ENCODE results near the gene RAD18. TPM values are rescaled to one million over a fixed set of nuclear protein-coding genes. Genes with fewer than 3 reads are reported as not detected.

Gene RAD18
- total RNA-seq, 5 donors from 2014 or later (not counting 1 experiment from before 2014, with no cell fraction given): 13.7 to 18.5 (median 16.5) TPM

DNA sequence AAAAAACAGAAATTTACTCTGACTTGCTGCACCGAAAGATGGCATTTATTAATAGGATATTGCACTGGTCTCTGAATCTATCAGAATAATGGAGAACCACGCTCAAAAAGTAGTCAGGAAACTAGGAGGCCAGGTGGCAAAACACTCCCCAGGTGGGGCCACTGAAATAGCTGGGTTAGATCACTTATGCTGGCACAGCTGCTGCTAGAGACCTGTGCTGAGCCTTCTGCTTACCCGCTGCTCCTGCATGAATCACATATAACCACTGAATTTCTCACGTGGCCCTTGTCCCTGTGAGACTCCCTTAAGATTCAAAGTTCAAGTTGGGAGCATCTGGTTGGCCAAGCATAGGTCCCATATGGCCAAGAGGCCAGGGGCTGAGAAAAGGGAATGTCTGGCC, 127.9 kb downstream of the RAD18 start:
- Mint-ChIP-seq H3K4me1 (no peaks in the 10 kb centered on the region), H3K9me3 (no peaks in the 10 kb centered on the region), H3K27ac (no peak overlapping the region), H3K4me3 (no peak overlapping the region), H3K36me3 (no peaks in the 10 kb centered on the region), H3K27me3 (no peaks in the 10 kb centered on the region)
- WGBS (ENCODE audit: insufficient coverage): 97% methylated on average over 3 of the region's 4 CpGs
- Histone ChIP-seq H3K4me3 (ENCODE audit: control insufficient read depth in 1 of 2, extremely low read depth in 1 of 2, low read length in 1 of 2) (no peak overlapping the region), H3K36me3 (ENCODE audit: control insufficient read depth in 2 of 2, extremely low read depth in 1 of 2, insufficient read depth in 1 of 2, low read length in 1 of 2) (no peaks in the 10 kb centered on the region), H3K27ac (ENCODE audit: low read length) (no peak overlapping the region), H3K9me3 (no peaks in the 10 kb centered on the region), H3K27me3 (replicated peaks in 1 of 2; ENCODE audit: control insufficient read depth in 2 of 2, extremely low read depth in 1 of 2, insufficient read depth in 2 of 2, low read length in 1 of 2) (no peaks in the 10 kb centered on the region), H3K4me1 (ENCODE audit: control insufficient read depth in 1 of 2, extremely low read depth in 1 of 2, insufficient read depth in 2 of 2, low read length in 2 of 2) (no peaks in the 10 kb centered on the region)
- ChIA-PET CTCF (no interaction called here), POLR2A (interaction anchor here in 1 of 2 donors (0.6 kb wide), 1 partner anchor 62 kb away, joined by 3 read pairs; no protein-coding TSS in a partner anchor)
- ATAC-seq (replicated peaks in 1 of 4) (no peak), DNase-seq (no peak)

DNA sequence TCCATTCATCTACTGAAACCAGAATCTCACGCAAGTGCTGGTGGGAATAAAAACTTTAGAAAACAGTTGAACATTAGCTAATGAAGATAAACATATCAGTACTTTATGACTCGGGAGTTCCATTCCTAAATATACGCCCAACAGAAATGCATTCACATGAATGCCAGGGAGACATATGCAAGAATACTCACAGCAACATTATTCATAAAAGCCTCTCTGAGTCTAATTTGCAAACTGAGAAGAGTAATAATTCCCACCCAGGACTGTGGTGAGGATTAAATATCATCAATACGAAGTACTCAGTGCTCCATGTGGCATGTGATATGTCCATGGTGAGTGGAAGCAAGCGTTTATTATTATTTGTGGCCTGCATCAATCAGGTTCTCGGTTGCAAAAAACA, 128.3 kb downstream of the RAD18 start:
- Histone ChIP-seq H3K27ac (ENCODE audit: low read length) (no peak overlapping the region), H3K36me3 (ENCODE audit: control insufficient read depth in 2 of 2, extremely low read depth in 1 of 2, insufficient read depth in 1 of 2, low read length in 1 of 2) (no peaks in the 10 kb centered on the region), H3K4me3 (ENCODE audit: control insufficient read depth in 1 of 2, extremely low read depth in 1 of 2, low read length in 1 of 2) (no peak overlapping the region), H3K27me3 (replicated peaks in 1 of 2; ENCODE audit: control insufficient read depth in 2 of 2, extremely low read depth in 1 of 2, insufficient read depth in 2 of 2, low read length in 1 of 2) (no peaks in the 10 kb centered on the region), H3K4me1 (ENCODE audit: control insufficient read depth in 1 of 2, extremely low read depth in 1 of 2, insufficient read depth in 2 of 2, low read length in 2 of 2) (no peaks in the 10 kb centered on the region), H3K9me3 (no peaks in the 10 kb centered on the region)
- Mint-ChIP-seq H3K27me3 (no peaks in the 10 kb centered on the region), H3K9me3 (no peaks in the 10 kb centered on the region), H3K27ac (no peak overlapping the region), H3K4me1 (no peaks in the 10 kb centered on the region), H3K4me3 (no peak overlapping the region), H3K36me3 (no peaks in the 10 kb centered on the region)
- CTCF ChIA-PET: no interaction called here
- no CpG with 5 or more reads among the region's 6 CpGs for WGBS (ENCODE audit: insufficient coverage)
- POLR2A ChIA-PET: interaction anchor here in 1 of 2 donors (0.6 kb wide), 1 partner anchor 61 kb away, joined by 3 read pairs; no protein-coding TSS in a partner anchor
- ATAC-seq (replicated peaks in 1 of 4) (no peak), DNase-seq (no peak)

DNA sequence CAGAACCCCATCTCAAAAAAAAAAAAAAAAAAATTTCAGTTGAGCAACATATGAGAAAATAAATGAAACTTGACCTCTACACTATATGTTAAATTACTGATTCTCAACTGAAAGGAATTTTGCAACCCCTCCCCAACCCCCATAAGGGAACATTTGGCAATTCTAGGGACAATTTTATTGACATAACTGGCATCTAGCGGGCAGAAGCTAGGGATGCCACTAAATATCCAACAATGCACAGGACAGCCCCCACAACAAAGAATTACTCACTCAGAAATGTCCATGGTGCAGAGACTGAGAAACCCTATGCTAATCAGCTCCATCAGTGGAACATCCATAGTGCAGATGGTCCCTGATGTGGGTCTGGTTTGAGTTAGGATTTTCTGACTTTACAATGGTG, 135.6 kb downstream of the RAD18 start:
- no peaks in the 10 kb centered on the region for H3K36me3 Mint-ChIP-seq
- no peaks in the 10 kb centered on the region for H3K27me3 ChIP-seq (replicated peaks in 1 of 2; ENCODE audit: control insufficient read depth in 2 of 2, extremely low read depth in 1 of 2, insufficient read depth in 2 of 2, low read length in 1 of 2)
- ATAC-seq (replicated peaks in 1 of 4) (no peak), DNase-seq (no peak)
- H3K4me3 Mint-ChIP-seq: no peak overlapping the region
- H3K4me3 ChIP-seq (ENCODE audit: control insufficient read depth in 1 of 2, extremely low read depth in 1 of 2, low read length in 1 of 2): no peak overlapping the region
- no peaks in the 10 kb centered on the region for H3K27me3 Mint-ChIP-seq
- no peak overlapping the region for H3K27ac ChIP-seq (ENCODE audit: low read length)
- H3K9me3 ChIP-seq: no peaks in the 10 kb centered on the region
- H3K27ac Mint-ChIP-seq: no peak overlapping the region
- ChIA-PET CTCF (no interaction called here), POLR2A (no interaction called here)
- H3K9me3 Mint-ChIP-seq: no peaks in the 10 kb centered on the region
- H3K4me1 Mint-ChIP-seq: no peaks in the 10 kb centered on the region
- H3K4me1 ChIP-seq (ENCODE audit: control insufficient read depth in 1 of 2, extremely low read depth in 1 of 2, insufficient read depth in 2 of 2, low read length in 2 of 2): no peaks in the 10 kb centered on the region
- no peaks in the 10 kb centered on the region for H3K36me3 ChIP-seq (ENCODE audit: control insufficient read depth in 2 of 2, extremely low read depth in 1 of 2, insufficient read depth in 1 of 2, low read length in 1 of 2)
- no CpG with 5 or more reads among the region's 1 CpG for WGBS (ENCODE audit: insufficient coverage)

Other genes with a start within 250 kb of the RAD18 start
- gene CAV3, start 229.7 kb downstream of the RAD18 start, total RNA-seq: not detected
- under 1 TPM; 0.10 to 0.63 (median 0.18) TPM for gene OXTR, start 193.9 kb downstream of the RAD18 start, total RNA-seq